HG03442 (cell line): ENCODE data around the gene PCBP1.
"Not testable (repeated sequence)": the region's sequence is repeated elsewhere in the genome, so short reads cannot be mapped to it uniquely, and the experiment has no call there.

Experiments
- ATAC-seq: cut with Tn5 transposase; IDR thresholded peaks from one replicate; pipeline ENCODE4 v1.9.1; 2021; ENCODE audit warnings: mild to moderate bottlenecking, moderate library complexity; ENCODE audit not compliant: unreplicated experiment

The PCBP1 gene

DNA sequence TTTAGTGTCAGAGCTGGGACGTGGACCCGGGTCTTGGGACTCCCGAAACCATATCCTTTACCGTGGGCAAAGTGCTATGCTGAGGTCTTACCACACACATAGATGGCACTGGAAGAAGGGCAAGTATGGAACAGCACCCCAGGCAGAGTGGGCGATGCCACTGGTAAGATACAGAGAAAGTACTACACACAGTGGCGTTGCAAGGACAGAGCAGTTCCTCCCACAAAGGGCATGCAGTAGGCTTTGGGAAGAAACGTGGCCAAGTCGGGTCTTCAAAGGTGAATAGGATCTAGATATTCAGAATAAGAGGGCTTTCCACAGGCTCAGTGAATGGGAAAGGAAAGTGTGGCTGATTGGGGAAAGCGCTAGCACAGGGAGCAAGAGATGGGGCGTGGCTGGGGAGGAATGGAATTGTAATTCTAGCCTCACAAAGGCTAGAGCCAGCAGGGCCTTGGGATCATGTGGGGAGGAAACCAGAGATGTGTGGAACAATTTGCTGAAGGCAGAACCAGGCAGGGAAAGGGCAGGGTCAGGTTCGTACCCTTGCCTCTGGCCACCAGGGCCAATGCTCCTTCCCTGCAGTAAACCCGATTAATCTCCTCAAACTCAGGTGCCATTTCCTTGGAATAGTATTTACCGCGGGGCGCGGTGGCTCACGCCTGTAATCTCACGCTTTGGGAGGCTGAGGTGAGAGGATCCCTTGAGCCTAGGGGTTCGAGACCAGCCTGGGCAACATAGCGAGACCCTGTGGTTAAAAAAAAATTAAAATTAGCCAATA lies 36.0 kb downstream of the PCBP1 start:
- ATAC-seq, result no peak

DNA sequence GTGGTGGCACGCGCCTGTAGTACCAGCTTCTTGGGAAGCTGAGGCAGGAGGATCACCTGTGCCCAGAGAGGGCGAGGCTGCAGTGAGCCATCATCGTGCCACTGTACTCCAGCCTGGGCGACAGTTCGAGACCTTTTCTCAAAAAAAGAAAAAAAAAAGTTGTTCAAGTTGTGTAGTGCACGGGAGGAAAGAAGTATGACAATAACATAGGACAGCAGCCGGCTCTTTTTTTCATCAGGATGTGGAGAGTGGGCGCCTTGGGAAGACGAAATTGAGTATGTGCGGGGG lies 36.5 kb downstream of the PCBP1 start:
- ATAC-seq, result no peak

DNA sequence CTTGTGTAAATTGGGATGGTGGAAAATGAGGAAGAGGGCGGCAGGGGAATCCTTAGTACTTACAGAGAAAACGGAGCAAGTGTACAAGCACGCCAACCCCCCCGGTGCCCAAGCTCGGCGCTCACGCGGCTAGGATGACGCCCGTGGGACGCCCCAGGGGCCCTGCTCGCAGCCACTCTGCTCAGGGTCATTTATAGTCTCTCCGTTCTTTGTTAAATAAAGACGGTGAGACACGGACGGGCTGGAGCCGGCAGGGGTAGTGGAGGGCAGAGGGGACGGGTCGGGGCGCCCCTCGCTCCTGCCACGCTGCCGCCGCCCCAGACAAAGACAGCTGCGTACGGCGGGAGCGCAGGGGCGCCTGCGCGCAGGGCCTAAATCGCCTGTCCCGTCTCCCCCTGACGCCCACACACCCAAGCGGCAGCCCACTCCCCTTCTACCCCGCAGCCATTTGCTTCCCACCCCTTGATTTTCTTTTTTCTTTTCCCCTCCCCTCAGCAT lies 37.8 kb downstream of the PCBP1 start:
- ATAC-seq, result no peak

GRCh38 chr2:70125498-70125898 lies 38.2 kb downstream of the PCBP1 start:
- no peak for ATAC-seq

DNA sequence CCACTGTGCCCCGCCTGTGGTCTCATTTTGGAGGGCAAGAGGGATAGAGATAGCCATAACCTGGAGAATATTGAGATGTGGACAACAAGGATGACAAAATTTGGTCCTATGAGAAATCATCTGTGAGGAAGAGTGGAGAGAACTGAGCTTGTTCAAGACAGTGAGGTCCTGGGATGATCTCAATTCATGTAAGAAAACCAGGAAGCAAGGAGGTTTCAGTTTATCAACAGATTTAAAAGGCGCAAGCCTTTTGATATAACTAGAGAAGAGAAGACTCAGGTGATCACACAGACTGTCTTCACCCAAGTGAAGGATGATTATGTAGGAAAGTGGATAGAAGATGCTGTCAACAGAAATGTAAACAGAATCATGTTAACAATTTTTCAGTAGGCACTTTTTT lies 39.1 kb downstream of the PCBP1 start:
- no peak for ATAC-seq

DNA sequence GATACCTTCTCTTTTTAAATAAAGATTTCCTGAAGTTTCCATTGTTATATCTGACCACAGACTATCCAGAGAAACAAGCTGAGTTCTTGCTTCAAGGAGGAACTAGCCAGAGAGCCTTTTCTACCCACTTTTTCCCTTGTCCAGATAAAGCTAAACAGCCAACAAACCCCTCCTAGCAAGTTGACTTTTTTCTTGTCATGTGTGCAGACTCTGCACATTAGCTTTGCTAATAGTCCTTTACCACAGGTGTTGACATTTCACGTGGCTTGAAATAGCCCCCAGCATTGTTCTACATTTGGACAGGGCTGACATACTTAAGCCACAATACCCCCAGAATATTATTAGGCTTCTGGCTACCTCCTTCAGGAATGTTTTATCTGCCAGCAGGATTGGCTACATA lies 40.7 kb downstream of the PCBP1 start:
- no peak for ATAC-seq

DNA sequence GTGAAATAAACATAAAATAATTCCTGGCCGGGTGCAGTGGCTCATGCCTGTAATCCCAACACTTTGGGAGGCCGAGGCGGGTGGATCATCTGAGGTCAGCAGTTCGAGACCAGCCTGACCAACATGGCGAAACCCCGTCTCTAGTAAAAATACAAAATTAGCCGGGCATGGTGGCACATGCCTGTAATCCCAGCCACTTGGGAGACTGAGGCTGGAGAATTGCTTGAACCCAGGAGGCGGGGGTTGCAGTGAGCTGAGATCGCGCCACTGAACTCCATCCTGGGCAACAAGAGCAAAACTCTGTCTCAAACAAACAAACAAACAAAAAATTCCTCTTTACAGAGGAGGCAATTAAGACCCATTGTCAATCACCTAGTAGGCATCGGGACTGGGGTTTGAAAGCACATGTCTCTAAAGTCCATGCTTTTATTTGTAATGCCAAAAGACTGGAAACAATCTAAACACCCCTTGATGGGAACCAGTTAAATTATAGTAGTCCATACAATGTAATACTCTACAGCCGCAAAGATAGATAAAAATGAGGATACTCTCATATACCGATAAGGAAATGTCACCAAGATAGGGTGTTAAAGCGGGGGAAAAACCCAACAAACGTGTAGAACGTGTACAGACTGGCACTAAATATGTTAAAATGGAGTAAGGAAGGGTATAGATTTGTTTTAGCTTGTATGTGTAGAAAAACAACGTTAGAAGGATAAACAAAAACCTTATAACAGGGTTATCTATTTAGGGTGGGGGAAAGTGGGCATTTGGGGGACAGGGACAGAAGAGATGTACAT lies 44.3 kb downstream of the PCBP1 start:
- not testable (repeated sequence) for ATAC-seq

- ATAC-seq, result peak; percentile 38
Measured at GRCh38 chr2:70132244-70133126, 45.2 kb downstream of the PCBP1 start.

DNA sequence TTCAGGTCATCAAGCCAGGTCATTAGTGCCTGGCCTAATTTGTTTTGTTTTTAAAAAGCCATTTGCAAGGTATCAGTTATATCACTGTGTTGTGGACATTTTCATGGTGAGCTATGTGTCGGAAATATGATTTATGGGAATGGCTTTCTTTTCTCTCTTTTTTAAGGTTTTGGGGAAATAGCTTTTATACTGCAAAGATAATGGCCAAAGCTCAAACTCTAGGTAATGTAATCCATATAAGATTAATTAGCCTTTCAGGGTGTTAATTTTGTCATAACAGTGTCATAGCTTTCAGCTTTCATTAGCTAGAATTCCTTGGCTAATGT lies 45.8 kb downstream of the PCBP1 start:
- no peak for ATAC-seq

- no peak for ATAC-seq
Measured at GRCh38 chr2:70133491-70134322, 46.4 kb downstream of the PCBP1 start.

GRCh38 chr2:70134323-70134983 lies 47.2 kb downstream of the PCBP1 start:
- ATAC-seq, result not testable (repeated sequence)
